ENCODE results near the gene SLC16A13.

- no peak for TF ChIP-seq POLR2AphosphoS5 (IDR thresholded peaks at IDR 0.05; ENCODE audit: insufficient read depth, low read depth, low read length)
- TF ChIP-seq CTCF (IDR thresholded peaks at IDR 0.05; ENCODE audit: extremely low read depth in 1 of 2, insufficient read depth in 1 of 2, low read depth in 1 of 2, low read length in 2 of 2), result no peak
- TF ChIP-seq POLR2A (IDR thresholded peaks at IDR 0.05; ENCODE audit: low read depth, low read length), result no peak
Measured at GRCh38 chr17:7038025-7038862, 2.4 kb downstream of the SLC16A13 start.
